Mucosa of stomach (tissue), 1 donor: ENCODE data around the gene LHFPL2.

ENCODE experiments used
- H3K27me3 ChIP-seq: one replicate; pipeline ENCODE4 v1.7.0; 2013; ENCODE audit warnings: mild to moderate bottlenecking, low read length; ENCODE audit not compliant: control insufficient read depth, insufficient read depth
- H3K36me3 ChIP-seq: one replicate; pipeline ENCODE4 v1.7.0; 2013; ENCODE audit warnings: low read length; ENCODE audit not compliant: control insufficient read depth, insufficient read depth
- H3K4me1 ChIP-seq: one replicate; pipeline ENCODE4 v1.7.0; 2013; ENCODE audit warnings: mild to moderate bottlenecking, low read length; ENCODE audit not compliant: control insufficient read depth, insufficient read depth
- H3K4me3 ChIP-seq: one replicate; pipeline ENCODE4 v1.7.0; 2013; ENCODE audit warnings: low read length
- H3K9ac ChIP-seq: one replicate; pipeline ENCODE4 v1.7.0; 2013; ENCODE audit warnings: mild to moderate bottlenecking, low read length, moderate library complexity
- H3K9me3 ChIP-seq: one replicate; pipeline ENCODE4 v1.7.0; 2013; ENCODE audit warnings: mild to moderate bottlenecking, low read length, moderate library complexity; ENCODE audit not compliant: control insufficient read depth
- donor health status: Pancreatic carcinoma.

The LHFPL2 gene

DNA sequence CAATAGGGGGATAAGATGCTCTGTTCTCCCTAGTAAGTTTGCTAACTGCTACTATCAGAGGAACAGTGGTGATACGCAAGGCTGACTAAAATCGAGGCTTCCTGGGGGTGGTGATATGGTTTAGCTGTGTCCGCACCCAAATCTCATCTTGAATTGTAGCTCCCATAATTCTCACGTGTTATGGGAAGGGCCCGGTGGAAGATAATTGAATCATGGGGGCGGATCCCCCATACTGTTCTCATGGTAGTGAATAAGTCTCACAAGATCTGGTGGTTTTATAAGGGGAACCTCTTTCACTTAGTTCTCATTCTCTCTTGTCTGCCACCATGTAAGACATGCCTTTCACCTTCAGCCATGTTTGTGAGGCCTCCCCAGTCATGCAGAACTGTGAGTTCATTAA is 135.1 kb downstream of the LHFPL2 start:
- Histone ChIP-seq H3K9me3 (no peaks in the 10 kb centered on the region), H3K9ac (no peak overlapping the region), H3K27me3 (no peaks in the 10 kb centered on the region), H3K4me3 (no peak overlapping the region), H3K36me3 (no peaks in the 10 kb centered on the region), H3K4me1 (peaks cover 18% of the 10 kb centered on the region)

GRCh38 chr5:78512435-78512834 is 136.1 kb downstream of the LHFPL2 start:
- H3K4me3 ChIP-seq: no peak overlapping the region
- H3K4me1 ChIP-seq: peaks cover 15% of the 10 kb centered on the region
- no peaks in the 10 kb centered on the region for H3K27me3 ChIP-seq
- H3K9ac ChIP-seq: no peak overlapping the region
- H3K9me3 ChIP-seq: no peaks in the 10 kb centered on the region
- H3K36me3 ChIP-seq: no peaks in the 10 kb centered on the region

GRCh38 chr5:78511121-78511906 is 137.3 kb downstream of the LHFPL2 start:
- Histone ChIP-seq H3K4me3 (no peak overlapping the region), H3K9ac (no peak overlapping the region), H3K4me1 (peaks cover 17% of the 10 kb centered on the region), H3K9me3 (no peaks in the 10 kb centered on the region), H3K36me3 (no peaks in the 10 kb centered on the region), H3K27me3 (no peaks in the 10 kb centered on the region)

DNA sequence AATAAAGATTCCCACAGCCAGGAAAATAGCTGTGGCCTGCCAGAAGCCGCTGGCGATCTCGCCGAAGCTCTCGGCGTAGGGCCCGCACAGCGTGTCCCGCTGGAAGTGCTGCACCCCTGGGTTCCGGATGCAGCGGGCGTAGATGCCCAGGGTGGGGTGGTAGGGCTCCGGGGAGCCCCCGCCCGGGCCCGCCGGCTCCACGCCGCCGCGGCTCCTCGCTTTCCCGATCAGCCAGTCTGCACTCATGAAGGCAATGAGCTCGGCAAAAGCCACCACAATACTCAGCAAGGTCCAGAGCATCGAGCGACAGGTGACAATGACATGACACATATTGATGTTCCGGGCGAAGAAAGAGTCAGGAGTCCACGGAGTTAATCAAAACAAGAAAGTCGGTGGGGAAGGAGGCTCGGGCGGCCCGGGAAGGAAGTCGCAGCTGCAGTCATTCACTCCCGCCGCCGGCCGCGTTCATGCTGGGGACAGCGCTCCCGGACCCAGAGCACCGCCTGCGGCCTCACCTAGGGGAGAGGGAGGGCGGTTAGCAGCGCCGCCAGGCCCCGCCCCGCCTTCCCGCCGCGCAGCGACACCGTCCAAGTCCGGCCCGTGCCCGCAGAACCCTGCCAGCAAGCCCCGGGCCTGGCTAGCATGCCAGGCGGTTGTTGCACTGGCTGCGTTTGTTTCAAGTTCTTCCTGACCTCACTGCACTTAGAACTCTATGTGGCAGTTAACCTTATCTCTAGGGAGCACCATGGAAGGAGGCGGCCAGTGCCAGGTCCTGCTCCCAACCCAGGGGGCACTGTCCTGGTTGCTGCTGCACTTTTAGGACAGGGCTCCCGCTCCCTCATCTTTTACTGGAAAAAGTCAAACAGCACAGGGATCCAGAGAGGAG is 138.4 kb downstream of the LHFPL2 start:
- Histone ChIP-seq H3K9ac (peak overlapping the region; percentile 61), H3K4me1 (peaks cover 28% of the 10 kb centered on the region)

GRCh38 chr5:78509145-78509865 is 139.3 kb downstream of the LHFPL2 start:
- Histone ChIP-seq H3K4me1 (peaks cover 37% of the 10 kb centered on the region), H3K9ac (peak overlapping the region; percentile 61), H3K27me3 (no peaks in the 10 kb centered on the region), H3K4me3 (no peak overlapping the region), H3K36me3 (no peaks in the 10 kb centered on the region), H3K9me3 (no peaks in the 10 kb centered on the region)

More for the DNA sequence above, 138.4 kb downstream of the LHFPL2 start:
- Histone ChIP-seq H3K27me3 (no peaks in the 10 kb centered on the region), H3K9me3 (no peaks in the 10 kb centered on the region), H3K4me3 (no peak overlapping the region), H3K36me3 (no peaks in the 10 kb centered on the region)

GRCh38 chr5:78508186-78508765 is 140.3 kb downstream of the LHFPL2 start:
- Histone ChIP-seq H3K4me1 (peaks cover 40% of the 10 kb centered on the region), H3K36me3 (no peaks in the 10 kb centered on the region), H3K9me3 (no peaks in the 10 kb centered on the region), H3K27me3 (no peaks in the 10 kb centered on the region), H3K9ac (no peak overlapping the region), H3K4me3 (no peak overlapping the region)

DNA sequence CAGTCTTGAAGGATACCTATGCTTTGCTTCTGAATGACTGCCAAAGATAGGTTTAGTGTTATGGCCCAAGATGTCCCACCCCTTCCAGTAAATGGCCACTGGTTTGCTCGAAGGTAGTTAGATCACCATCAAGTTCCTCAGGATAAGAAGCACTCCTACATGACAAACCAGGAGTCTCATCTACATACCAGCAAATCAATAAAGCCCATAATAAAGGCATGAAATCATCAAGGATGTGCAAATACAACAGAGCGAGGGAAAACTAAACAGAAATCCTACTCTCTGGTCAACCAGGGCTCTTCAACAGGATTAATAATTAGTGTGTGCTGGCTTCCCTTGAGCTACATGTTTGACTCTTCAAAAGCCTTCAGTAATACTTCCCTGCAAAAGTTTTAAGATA is 141.0 kb downstream of the LHFPL2 start:
- Histone ChIP-seq H3K9me3 (no peaks in the 10 kb centered on the region), H3K36me3 (no peaks in the 10 kb centered on the region), H3K4me3 (no peak overlapping the region), H3K4me1 (peaks cover 40% of the 10 kb centered on the region), H3K9ac (no peak overlapping the region), H3K27me3 (no peaks in the 10 kb centered on the region)

DNA sequence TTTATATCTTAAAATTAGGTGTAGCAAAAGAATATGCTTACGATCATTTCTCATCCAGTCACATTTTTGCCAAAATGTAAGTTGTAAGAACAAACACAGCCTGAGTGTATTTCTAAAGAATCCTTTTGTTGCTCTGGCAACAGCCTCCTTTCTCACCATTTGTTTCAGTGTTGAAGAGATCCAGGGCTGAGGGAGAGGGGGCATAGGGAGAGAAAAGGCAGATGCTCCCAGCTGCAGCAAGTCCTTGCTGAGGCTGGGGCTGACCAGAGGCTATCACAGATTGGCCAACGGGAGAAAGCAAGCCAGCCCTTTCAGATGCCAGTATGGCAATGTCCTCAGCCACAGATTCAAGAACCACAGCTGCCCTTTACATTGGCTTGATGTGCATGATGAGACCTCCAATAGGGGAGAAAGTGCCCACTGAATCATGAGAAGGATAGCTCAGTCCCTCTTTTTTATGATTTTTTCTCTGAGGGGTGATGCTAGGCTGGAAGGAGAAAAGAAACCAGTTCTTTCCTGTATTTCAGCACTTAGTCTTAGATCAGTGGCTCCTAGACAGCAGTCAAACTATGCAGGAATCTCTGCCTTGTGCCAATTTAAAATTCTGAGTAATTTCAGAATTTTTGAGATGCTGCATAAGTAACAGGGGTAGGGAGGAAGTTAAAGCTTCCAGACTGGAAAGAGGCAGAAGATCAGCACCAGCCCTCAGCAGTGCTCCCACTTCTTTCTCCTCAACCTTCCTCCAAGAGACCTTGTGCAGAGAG is 142.1 kb downstream of the LHFPL2 start:
- Histone ChIP-seq H3K9me3 (no peaks in the 10 kb centered on the region), H3K36me3 (no peaks in the 10 kb centered on the region), H3K4me1 (peaks cover 40% of the 10 kb centered on the region), H3K27me3 (no peaks in the 10 kb centered on the region), H3K4me3 (no peak overlapping the region), H3K9ac (no peak overlapping the region)

DNA sequence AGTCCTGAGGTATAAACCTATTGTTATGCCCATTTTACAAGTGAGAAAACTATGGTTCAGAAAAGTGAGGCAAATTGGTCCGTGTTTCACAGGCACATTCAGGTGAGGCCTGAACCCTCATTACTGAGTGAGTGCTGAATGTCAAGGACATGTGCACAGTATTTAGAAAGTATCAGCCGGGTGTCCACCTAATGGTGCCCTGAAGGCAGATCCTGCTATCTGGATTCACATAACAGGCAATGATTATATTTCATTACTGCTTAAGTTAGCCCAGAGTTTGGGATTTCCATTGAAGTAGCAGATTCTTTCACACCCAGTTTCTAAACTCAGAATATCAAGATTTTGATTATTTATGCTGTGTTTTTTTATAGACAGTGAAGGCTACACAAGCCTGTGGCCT is 142.7 kb downstream of the LHFPL2 start:
- Histone ChIP-seq H3K9ac (no peak overlapping the region), H3K9me3 (no peaks in the 10 kb centered on the region), H3K36me3 (no peaks in the 10 kb centered on the region), H3K27me3 (no peaks in the 10 kb centered on the region), H3K4me1 (peaks cover 40% of the 10 kb centered on the region), H3K4me3 (no peak overlapping the region)

DNA sequence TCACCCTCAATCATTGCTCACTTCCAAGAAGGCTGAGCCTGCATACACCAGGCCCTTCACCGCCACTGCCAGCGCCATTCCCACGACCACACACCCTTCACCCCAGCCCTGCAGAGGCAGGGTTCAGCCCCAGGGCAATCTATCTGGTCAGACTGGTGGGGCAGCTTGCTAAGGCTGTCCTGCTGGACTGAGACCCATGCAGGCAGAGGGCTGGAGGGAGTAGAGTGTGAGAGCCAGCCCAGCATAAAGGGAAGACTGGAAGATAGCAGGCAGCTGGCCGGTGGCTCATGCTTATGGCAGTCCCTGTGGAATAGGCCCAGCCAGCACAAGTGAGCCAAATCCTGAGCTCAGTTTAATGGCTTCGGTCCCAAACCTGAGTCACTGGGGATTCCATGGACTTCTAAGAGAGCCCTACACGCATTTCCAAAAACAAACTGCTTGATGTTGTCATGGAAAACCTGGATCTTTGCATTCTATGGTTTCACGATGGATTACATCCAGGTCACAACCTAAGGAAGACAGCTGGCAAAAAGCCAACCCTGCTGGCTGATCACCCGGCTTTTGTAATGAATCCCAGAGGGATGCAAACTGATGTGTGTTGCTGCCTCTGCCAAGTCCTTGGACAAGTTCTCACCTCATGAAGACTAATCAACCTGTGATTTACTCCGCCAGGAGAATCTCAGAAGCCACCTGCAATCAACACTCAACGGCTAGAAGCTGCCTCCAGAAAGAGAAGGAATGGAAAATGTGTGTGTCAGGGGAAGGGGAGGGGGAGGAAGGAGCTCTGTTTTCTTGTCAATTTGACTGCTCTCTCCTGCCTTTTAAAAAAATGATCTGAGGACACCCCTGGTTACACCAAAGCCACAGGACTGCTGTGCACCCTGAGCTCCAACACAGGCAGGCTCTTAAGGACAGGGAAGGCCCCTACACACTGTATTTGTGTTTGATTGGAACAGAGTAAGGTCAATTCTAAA is 143.6 kb downstream of the LHFPL2 start:
- no peaks in the 10 kb centered on the region for H3K36me3 ChIP-seq
- H3K9me3 ChIP-seq: no peaks in the 10 kb centered on the region
- H3K4me3 ChIP-seq: no peak overlapping the region
- no peaks in the 10 kb centered on the region for H3K27me3 ChIP-seq
- peaks cover 38% of the 10 kb centered on the region for H3K4me1 ChIP-seq
- no peak overlapping the region for H3K9ac ChIP-seq
